ENCODE measurements around the gene PAQR8. TPM values are rescaled to one million over a fixed set of nuclear protein-coding genes. Genes with fewer than 3 reads are reported as not detected.

Gene PAQR8
- total and polyA plus RNA-seq, 4 donors, result 2.5 to 9.3 (median 5.9) TPM

DNA sequence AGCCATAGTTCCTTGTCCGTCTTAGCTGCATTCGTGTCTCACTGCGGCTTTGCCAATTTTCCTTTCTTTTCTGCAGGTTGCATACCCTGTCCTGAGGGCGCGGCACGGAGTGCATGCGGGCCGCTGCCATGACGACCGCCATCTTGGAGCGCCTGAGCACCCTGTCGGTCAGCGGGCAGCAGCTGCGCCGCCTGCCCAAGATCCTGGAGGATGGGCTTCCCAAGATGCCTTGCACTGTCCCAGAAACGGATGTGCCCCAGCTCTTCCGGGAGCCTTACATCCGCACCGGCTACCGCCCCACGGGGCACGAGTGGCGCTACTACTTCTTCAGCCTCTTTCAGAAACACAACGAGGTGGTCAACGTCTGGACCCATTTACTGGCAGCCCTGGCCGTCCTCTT, 41.1 kb downstream of the PAQR8 start:
- Histone ChIP-seq H3K4me3 (no peak overlapping the region), H3K27me3 (ENCODE audit: control insufficient read depth in 3 of 3, insufficient read depth in 3 of 3, low read length in 2 of 3) (no peaks in the 10 kb centered on the region), H3K9me3 (ENCODE audit: control insufficient read depth in 4 of 4, insufficient read depth in 3 of 4, low read length in 3 of 4) (no peaks in the 10 kb centered on the region), H3K27ac (ENCODE audit: low read depth in 1 of 2, low read length in 1 of 2) (no peak overlapping the region), H3K9ac (ENCODE audit: insufficient read depth in 1 of 2, low read length in 2 of 2) (no peak overlapping the region), H3K36me3 (ENCODE audit: control insufficient read depth in 4 of 4, insufficient read depth in 4 of 4, low read length in 4 of 4) (peaks cover 0 to 9% (median 5%) of the 10 kb centered on the region in 4 donors), H3K4me1 (ENCODE audit: control insufficient read depth in 5 of 5, insufficient read depth in 5 of 5, low read length in 5 of 5) (peaks cover 0 to 4% (median 0%) of the 10 kb centered on the region in 5 donors)
- 95 to 98% methylated on average over 26 of the region's 26 CpGs for WGBS, 2 donors
- no peak for ATAC-seq (ENCODE audit: insufficient read depth, low FRiP score)
- no peak for DNase-seq
- TF ChIP-seq, protein P1, sequence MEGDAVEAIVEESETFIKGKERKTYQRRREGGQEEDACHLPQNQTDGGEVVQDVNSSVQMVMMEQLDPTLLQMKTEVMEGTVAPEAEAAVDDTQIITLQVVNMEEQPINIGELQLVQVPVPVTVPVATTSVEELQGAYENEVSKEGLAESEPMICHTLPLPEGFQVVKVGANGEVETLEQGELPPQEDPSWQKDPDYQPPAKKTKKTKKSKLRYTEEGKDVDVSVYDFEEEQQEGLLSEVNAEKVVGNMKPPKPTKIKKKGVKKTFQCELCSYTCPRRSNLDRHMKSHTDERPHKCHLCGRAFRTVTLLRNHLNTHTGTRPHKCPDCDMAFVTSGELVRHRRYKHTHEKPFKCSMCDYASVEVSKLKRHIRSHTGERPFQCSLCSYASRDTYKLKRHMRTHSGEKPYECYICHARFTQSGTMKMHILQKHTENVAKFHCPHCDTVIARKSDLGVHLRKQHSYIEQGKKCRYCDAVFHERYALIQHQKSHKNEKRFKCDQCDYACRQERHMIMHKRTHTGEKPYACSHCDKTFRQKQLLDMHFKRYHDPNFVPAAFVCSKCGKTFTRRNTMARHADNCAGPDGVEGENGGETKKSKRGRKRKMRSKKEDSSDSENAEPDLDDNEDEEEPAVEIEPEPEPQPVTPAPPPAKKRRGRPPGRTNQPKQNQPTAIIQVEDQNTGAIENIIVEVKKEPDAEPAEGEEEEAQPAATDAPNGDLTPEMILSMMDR (IDR thresholded peaks at IDR 0.05; ENCODE audit: control extremely low read depth, extremely low read depth), result no peak

DNA sequence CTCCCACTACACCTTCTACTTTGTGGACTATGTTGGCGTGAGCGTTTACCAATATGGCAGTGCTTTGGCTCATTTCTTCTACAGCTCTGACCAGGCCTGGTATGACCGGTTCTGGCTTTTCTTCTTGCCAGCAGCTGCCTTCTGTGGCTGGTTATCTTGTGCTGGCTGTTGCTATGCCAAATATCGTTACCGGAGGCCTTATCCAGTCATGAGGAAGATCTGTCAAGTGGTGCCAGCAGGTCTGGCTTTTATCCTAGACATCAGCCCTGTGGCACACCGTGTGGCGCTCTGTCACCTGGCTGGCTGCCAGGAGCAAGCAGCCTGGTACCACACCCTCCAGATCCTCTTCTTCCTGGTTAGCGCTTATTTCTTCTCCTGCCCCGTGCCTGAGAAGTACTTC, 41.7 kb downstream of the PAQR8 start:
- H3K4me1 ChIP-seq (ENCODE audit: control insufficient read depth in 5 of 5, insufficient read depth in 5 of 5, low read length in 5 of 5), result peaks cover 0 to 4% (median 0%) of the 10 kb centered on the region in 5 donors
- ATAC-seq (ENCODE audit: insufficient read depth, low FRiP score) (no peak), DNase-seq (no peak)
- TF ChIP-seq, protein P1 (IDR thresholded peaks at IDR 0.05; ENCODE audit: control extremely low read depth, extremely low read depth), result no peak
- no peak overlapping the region for H3K9ac ChIP-seq (ENCODE audit: insufficient read depth in 1 of 2, low read length in 2 of 2)
- H3K27me3 ChIP-seq (ENCODE audit: control insufficient read depth in 3 of 3, insufficient read depth in 3 of 3, low read length in 2 of 3), result no peaks in the 10 kb centered on the region
- H3K36me3 ChIP-seq (ENCODE audit: control insufficient read depth in 4 of 4, insufficient read depth in 4 of 4, low read length in 4 of 4), result peaks cover 0 to 9% (median 5%) of the 10 kb centered on the region in 4 donors
- no peak overlapping the region for H3K4me3 ChIP-seq
- no peak overlapping the region for H3K27ac ChIP-seq (ENCODE audit: low read depth in 1 of 2, low read length in 1 of 2)
- 80 to 84% methylated on average over 9 of the region's 9 CpGs for WGBS, 2 donors
- H3K9me3 ChIP-seq (ENCODE audit: control insufficient read depth in 4 of 4, insufficient read depth in 3 of 4, low read length in 3 of 4), result no peaks in the 10 kb centered on the region

DNA sequence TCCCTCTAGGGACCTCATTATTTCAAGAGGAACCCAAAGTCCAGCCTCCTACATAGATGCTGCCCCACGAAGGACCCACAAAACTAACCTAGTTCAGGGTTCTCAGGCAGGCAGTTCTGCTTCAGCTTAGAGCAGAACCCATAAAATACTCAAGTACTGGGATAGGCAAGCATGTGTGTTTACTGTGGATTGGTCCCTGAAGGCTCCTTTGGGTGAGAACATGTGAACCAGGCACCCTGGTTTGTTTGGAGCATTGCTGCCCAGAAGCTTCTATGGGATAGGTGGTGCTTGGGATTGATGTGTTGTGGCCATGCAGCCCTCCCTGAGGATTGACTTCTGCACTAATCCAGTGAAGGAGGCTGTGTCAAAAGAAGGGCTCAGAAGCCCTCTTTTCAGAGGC, 43.3 kb downstream of the PAQR8 start:
- 96 to 100% methylated on average over 1 of the region's 1 CpG for WGBS, 2 donors
- DNase-seq, result no peak
- H3K4me1 ChIP-seq (ENCODE audit: control insufficient read depth in 5 of 5, insufficient read depth in 5 of 5, low read length in 5 of 5), result peaks cover 0 to 4% (median 0%) of the 10 kb centered on the region in 5 donors
- H3K36me3 ChIP-seq (ENCODE audit: control insufficient read depth in 4 of 4, insufficient read depth in 4 of 4, low read length in 4 of 4), result peaks cover 0 to 9% (median 6%) of the 10 kb centered on the region in 4 donors
- no peaks in the 10 kb centered on the region for H3K27me3 ChIP-seq (ENCODE audit: control insufficient read depth in 3 of 3, insufficient read depth in 3 of 3, low read length in 2 of 3)
- no peak overlapping the region for H3K9ac ChIP-seq (ENCODE audit: insufficient read depth in 1 of 2, low read length in 2 of 2)
- no peaks in the 10 kb centered on the region for H3K9me3 ChIP-seq (ENCODE audit: control insufficient read depth in 4 of 4, insufficient read depth in 3 of 4, low read length in 3 of 4)
- no peak overlapping the region for H3K4me3 ChIP-seq
- TF ChIP-seq, protein P1 (IDR thresholded peaks at IDR 0.05; ENCODE audit: control extremely low read depth, extremely low read depth), result no peak
- no peak for ATAC-seq (ENCODE audit: insufficient read depth, low FRiP score)
- no peak overlapping the region for H3K27ac ChIP-seq (ENCODE audit: low read depth in 1 of 2, low read length in 1 of 2)

DNA sequence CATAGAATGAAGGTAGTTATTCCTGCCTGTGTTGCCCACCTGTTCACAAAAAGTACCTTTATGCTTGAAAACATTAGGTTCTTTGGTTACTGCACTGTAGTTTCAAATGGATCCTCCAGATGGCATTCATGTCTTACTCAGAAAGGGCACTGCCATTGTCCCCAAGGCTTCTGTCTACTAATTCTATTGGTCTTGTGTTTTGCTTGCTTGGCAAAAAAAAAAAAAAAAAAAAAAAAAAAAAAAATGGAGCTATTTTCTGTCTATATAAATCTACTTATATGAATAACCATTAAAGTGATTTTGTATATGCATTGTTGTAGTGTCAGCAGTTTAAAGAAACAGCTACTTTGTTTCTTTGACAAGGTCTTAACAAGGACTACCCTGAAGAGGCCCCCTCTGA, 45.5 kb downstream of the PAQR8 start:
- H3K4me1 ChIP-seq (ENCODE audit: control insufficient read depth in 5 of 5, insufficient read depth in 5 of 5, low read length in 5 of 5), result peaks cover 0 to 4% (median 0%) of the 10 kb centered on the region in 5 donors
- peak in 2 of 3 donors; percentile 67 to 68 for DNase-seq
- H3K9ac ChIP-seq (ENCODE audit: insufficient read depth in 1 of 2, low read length in 2 of 2), result no peak overlapping the region
- H3K36me3 ChIP-seq (ENCODE audit: control insufficient read depth in 4 of 4, insufficient read depth in 4 of 4, low read length in 4 of 4), result peaks cover 0 to 9% (median 6%) of the 10 kb centered on the region in 4 donors
- H3K27ac ChIP-seq (ENCODE audit: low read depth in 1 of 2, low read length in 1 of 2), result no peak overlapping the region
- no peak overlapping the region for H3K4me3 ChIP-seq
- ATAC-seq (ENCODE audit: insufficient read depth, low FRiP score), result no peak
- no peaks in the 10 kb centered on the region for H3K9me3 ChIP-seq (ENCODE audit: control insufficient read depth in 4 of 4, insufficient read depth in 3 of 4, low read length in 3 of 4)
- TF ChIP-seq, protein P1 (IDR thresholded peaks at IDR 0.05; ENCODE audit: control extremely low read depth, extremely low read depth), result no peak
- H3K27me3 ChIP-seq (ENCODE audit: control insufficient read depth in 3 of 3, insufficient read depth in 3 of 3, low read length in 2 of 3), result no peaks in the 10 kb centered on the region
